Endothelial cell of umbilical vein (primary cell): ENCODE data around the gene SLC19A1. TPM values are rescaled to one million over a fixed set of nuclear protein-coding genes. Genes with fewer than 3 reads are reported as not detected.
"Not testable (repeated sequence)": the region's sequence is repeated elsewhere in the genome, so short reads cannot be mapped to it uniquely, and the experiment has no call there.

Experiments
- BruUV-seq: library from RNA; stranded (reverse); fragments of 400-500 nt; replicated peaks from 2 replicates; lab custom pipeline; 2021; lab: Mats Ljungman, UMichigan
- CTCF ChIA-PET: fragments of 300-600, 350-600 bp; sonication (Branson Sonifier 250); formaldehyde crosslinking; loops from one replicate; lab custom pipeline; 2021; ENCODE audit warnings: antibody characterized with exemption, inconsistent platforms; lab: Charles Lee
- POLR2A ChIA-PET: fragments of 300-600, 350-600 bp; sonication (Branson Sonifier 250); formaldehyde crosslinking; loops from one replicate; lab custom pipeline; 2021; ENCODE audit warnings: antibody characterized with exemption, inconsistent platforms; lab: Charles Lee
- DNase-seq: peaks from one replicate; pipeline ENCODE4 v3.0.0-alpha.2; 2011; ENCODE audit warnings: low read depth, low spot score
- FAIRE-seq: peaks from 2 replicates; lab custom pipeline; 2011; peaks lifted over from hg19 to GRCh38; lab: Jason Lieb, UNC
- H2AFZ ChIP-seq: 2 replicates; pipeline ENCODE4 v1.6.0; 2012; ENCODE audit warnings: low read depth, low read length, control low read depth, inconsistent platforms
- H3K27ac ChIP-seq: 2 replicates; pipeline ENCODE4 v1.5.1; 2011; ENCODE audit warnings: low read depth, mild to moderate bottlenecking, control low read depth, low read length, moderate library complexity; ENCODE audit not compliant: insufficient read depth
- H3K27me3 ChIP-seq, 2 experiments: 2 replicates each; pipeline versions ENCODE4 v1.6.0 to v1.6.1; 2011; ENCODE audit warnings: low read length in 2 of 2, mixed read lengths in 1 of 2; ENCODE audit not compliant: control insufficient read depth in 2 of 2, insufficient read depth in 2 of 2
- H3K36me3 ChIP-seq, 2 experiments: 2 replicates in 1 of 2; 3 replicates in 1 of 2; pipeline ENCODE4 v1.5.1; 2011; ENCODE audit warnings: low read length in 2 of 2, mild to moderate bottlenecking in 1 of 2, moderate library complexity in 1 of 2; ENCODE audit not compliant: control insufficient read depth in 2 of 2, insufficient read depth in 2 of 2; ENCODE audit errors: extremely low read depth in 1 of 2
- H3K4me1 ChIP-seq: 3 replicates; pipeline ENCODE4 v1.5.1; 2011; ENCODE audit warnings: mild to moderate bottlenecking, low read length; ENCODE audit not compliant: control insufficient read depth, insufficient read depth; ENCODE audit errors: extremely low read depth
- H3K4me2 ChIP-seq: 2 replicates; pipeline ENCODE4 v1.6.1; 2011; ENCODE audit warnings: low read length, control low read depth, mixed read lengths; ENCODE audit not compliant: insufficient read depth
- H3K4me3 ChIP-seq, 3 experiments: fragments of 200-600 bp in 1 of 3; sonication (generic), shearing (Covaris generic) in 1 of 3; replicated peaks in 1 of 3; 2 replicates each; pipeline ENCODE4 v1.5.1; 2011 to 2016; ENCODE audit warnings: control low read depth in 3 of 3, low read length in 3 of 3, mild to moderate bottlenecking in 2 of 3, inconsistent platforms in 1 of 3, low read depth in 1 of 3, moderate library complexity in 1 of 3; ENCODE audit not compliant: insufficient read depth in 1 of 3
- H3K79me2 ChIP-seq: 2 replicates; pipeline ENCODE4 v1.6.0; 2012; ENCODE audit warnings: low read length, inconsistent platforms; ENCODE audit not compliant: control insufficient read depth, insufficient read depth
- H3K9ac ChIP-seq: replicated peaks from 2 replicates; pipeline ENCODE3; 2011; ENCODE audit warnings: low read length, control low read depth; ENCODE audit not compliant: insufficient read depth; ENCODE audit errors: extremely low read depth
- H3K9me1 ChIP-seq: replicated peaks from 3 replicates; pipeline ENCODE4 v1.6.0; 2011; ENCODE audit warnings: mild to moderate bottlenecking, low read length; ENCODE audit not compliant: control insufficient read depth, insufficient read depth; ENCODE audit errors: extremely low read depth
- H3K9me3 ChIP-seq: replicated peaks from 2 replicates; pipeline ENCODE4 v1.5.1; 2012; ENCODE audit warnings: low read length, inconsistent platforms; ENCODE audit not compliant: control insufficient read depth, insufficient read depth
- H4K20me1 ChIP-seq: replicated peaks from 2 replicates; pipeline ENCODE3; 2011; ENCODE audit warnings: mild to moderate bottlenecking, low read length; ENCODE audit not compliant: control insufficient read depth, insufficient read depth; ENCODE audit errors: extremely low read depth
- EZH2 ChIP-seq: IDR thresholded peaks from 2 replicates; pipeline ENCODE4 v1.6.1; 2012; ENCODE audit warnings: borderline replicate concordance, low read depth, mild to moderate bottlenecking, moderate library complexity, low read length, inconsistent platforms; ENCODE audit not compliant: severe bottlenecking
- FOS ChIP-seq: IDR thresholded peaks from 2 replicates; pipeline ENCODE4 v1.6.1; 2011; ENCODE audit warnings: mild to moderate bottlenecking, low read length, moderate library complexity, borderline replicate concordance; ENCODE audit not compliant: insufficient read depth
- GATA2 ChIP-seq: IDR thresholded peaks from 2 replicates; pipeline ENCODE4 v1.7.0; 2011; ENCODE audit warnings: low read depth, mild to moderate bottlenecking, moderate library complexity, mixed read lengths, low read length; ENCODE audit not compliant: insufficient read length, insufficient read depth
- JUN ChIP-seq: IDR thresholded peaks from 2 replicates; pipeline ENCODE4 v1.6.1; 2011; ENCODE audit warnings: borderline replicate concordance, low read depth; ENCODE audit not compliant: insufficient read length, insufficient read depth
- MYC ChIP-seq: IDR thresholded peaks from one replicate; pipeline ENCODE4 v1.6.1; 2011; ENCODE audit warnings: mild to moderate bottlenecking, low read depth, low read length
- POLR2A ChIP-seq: IDR thresholded peaks from 2 replicates; pipeline ENCODE4 v1.6.1; 2012; ENCODE audit warnings: low read depth, mild to moderate bottlenecking, control low read depth, low read length
- POLR2AphosphoS5 ChIP-seq: IDR thresholded peaks from 2 replicates; pipeline ENCODE4 v1.6.1; 2012; ENCODE audit warnings: low read depth, mild to moderate bottlenecking, control low read depth, low read length, moderate library complexity; ENCODE audit not compliant: insufficient read depth
- dilution Hi-C: fragments of 300-500 bp; cut with MboI; formaldehyde crosslinking; loops from one replicate; pipeline ENCODE4 v1.15.0; 2019; ENCODE audit warnings: low sequenced_read_pairs; ENCODE audit not compliant: extremely low pct_ligation_motif_present
- intact Hi-C: fragments of 100-400 bp; cut with micrococcal nuclease; formaldehyde crosslinking; loops from one replicate; pipeline ENCODE4 v1.10.0; 2022
- polyA plus RNA-seq, 4 experiments: library from polyadenylated mRNA; depleted of rRNA in 3 of 4; stranded (reverse) in 3 of 4; unstranded in 1 of 4; fragments of >200 nt; gene quantifications; 2 replicates each; pipeline versions ENCODE4 v1.2.1 to v1.2.3, GENCODE V29; 2011 to 2012; ENCODE audit warnings: missing spikeins in 1 of 4
- total RNA-seq: library from RNA; stranded (reverse); gene quantifications from 2 replicates; pipeline ENCODE4 v1.2.3, GENCODE V29; 2021
- TF ChIP-seq, protein P1 (sequence below), 2 donors: IDR thresholded peaks; 1 replicate in 1 of 2; 2 replicates in 1 of 2; pipeline ENCODE4 v1.5.1; 2011; ENCODE audit warnings: low read length in 2 of 2, mild to moderate bottlenecking in 2 of 2, moderate library complexity in 2 of 2, control low read depth in 1 of 2, inconsistent platforms in 1 of 2, low read depth in 1 of 2; ENCODE audit not compliant: insufficient read depth in 1 of 2; ENCODE audit errors: extremely low read depth in 1 of 2
- TF ChIP-seq, protein P2 (sequence below): IDR thresholded peaks from 2 replicates; pipeline ENCODE4 v1.6.1; 2011; ENCODE audit not compliant: insufficient read depth, insufficient read length

The SLC19A1 gene
- total and polyA plus RNA-seq, 2 donors (not counting 3 experiments of a cell fraction or from before 2014, with no cell fraction given): 36.3 to 54.6 TPM

DNA sequence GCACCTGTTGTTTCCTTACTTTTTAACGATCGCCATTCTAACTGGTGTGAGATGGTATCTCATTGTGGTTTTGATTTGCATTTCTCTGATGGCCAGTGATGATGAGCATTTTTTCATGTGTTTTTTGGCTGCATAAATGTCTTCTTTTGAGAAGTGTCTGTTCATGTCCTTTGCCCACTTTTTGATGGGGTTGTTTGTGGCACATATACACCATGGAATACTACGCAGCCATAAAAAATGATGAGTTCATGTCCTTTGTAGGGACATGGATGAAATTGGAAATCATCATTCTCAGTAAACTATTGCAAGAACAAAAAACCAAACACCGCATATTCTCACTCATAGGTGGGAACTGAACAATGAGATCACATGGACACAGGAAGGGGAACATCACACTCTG is 39.0 kb downstream of the SLC19A1 start:
- H3K4me2 ChIP-seq, FAIRE-seq, H3K9ac ChIP-seq, intact Hi-C loops, H4K20me1 ChIP-seq, H3K27me3 ChIP-seq, BruUV-seq, DNase-seq, H3K4me1 ChIP-seq, dilution Hi-C loops, H3K79me2 ChIP-seq, H3K27ac ChIP-seq, POLR2A ChIA-PET, H2AFZ ChIP-seq, H3K4me3 ChIP-seq, H3K9me3 ChIP-seq, CTCF ChIA-PET, H3K9me1 ChIP-seq, H3K36me3 ChIP-seq: not testable (repeated sequence)

DNA sequence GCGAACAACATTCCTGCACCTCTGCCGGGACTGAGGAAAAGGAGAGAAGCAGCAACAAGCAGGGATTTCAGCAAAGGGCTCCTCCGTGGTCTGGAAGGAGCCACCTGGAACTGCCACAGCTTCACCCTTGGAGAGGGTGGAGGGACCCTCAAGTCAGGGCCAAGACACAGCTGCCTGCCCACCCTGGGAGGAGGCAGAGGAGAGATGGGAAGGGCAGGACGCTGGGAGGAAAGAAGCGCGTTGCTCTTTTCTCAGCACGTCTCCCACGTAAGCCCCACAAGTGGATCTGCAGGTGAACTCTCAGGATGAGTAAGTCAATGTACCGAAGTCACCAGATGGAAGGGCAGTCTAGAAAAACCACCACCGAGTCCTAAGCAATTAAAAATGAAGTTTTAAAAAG is 39.6 kb downstream of the SLC19A1 start:
- H3K4me2 ChIP-seq: no peak overlapping the region
- ChIA-PET CTCF (no interaction called here), POLR2A (no interaction called here)
- no TSS peak for BruUV-seq
- no peaks in the 10 kb centered on the region for H3K27me3 ChIP-seq
- no peaks in the 10 kb centered on the region for H3K4me1 ChIP-seq
- H3K9me1 ChIP-seq: no peaks in the 10 kb centered on the region
- dilution Hi-C loops (no loop called here), intact Hi-C loops (no loop called here)
- TF ChIP-seq MYC (no peak), POLR2A (no peak), JUN (no peak), FOS (no peak), EZH2 (no peak), GATA2 (no peak), POLR2AphosphoS5 (no peak)
- TF ChIP-seq, protein P1, sequence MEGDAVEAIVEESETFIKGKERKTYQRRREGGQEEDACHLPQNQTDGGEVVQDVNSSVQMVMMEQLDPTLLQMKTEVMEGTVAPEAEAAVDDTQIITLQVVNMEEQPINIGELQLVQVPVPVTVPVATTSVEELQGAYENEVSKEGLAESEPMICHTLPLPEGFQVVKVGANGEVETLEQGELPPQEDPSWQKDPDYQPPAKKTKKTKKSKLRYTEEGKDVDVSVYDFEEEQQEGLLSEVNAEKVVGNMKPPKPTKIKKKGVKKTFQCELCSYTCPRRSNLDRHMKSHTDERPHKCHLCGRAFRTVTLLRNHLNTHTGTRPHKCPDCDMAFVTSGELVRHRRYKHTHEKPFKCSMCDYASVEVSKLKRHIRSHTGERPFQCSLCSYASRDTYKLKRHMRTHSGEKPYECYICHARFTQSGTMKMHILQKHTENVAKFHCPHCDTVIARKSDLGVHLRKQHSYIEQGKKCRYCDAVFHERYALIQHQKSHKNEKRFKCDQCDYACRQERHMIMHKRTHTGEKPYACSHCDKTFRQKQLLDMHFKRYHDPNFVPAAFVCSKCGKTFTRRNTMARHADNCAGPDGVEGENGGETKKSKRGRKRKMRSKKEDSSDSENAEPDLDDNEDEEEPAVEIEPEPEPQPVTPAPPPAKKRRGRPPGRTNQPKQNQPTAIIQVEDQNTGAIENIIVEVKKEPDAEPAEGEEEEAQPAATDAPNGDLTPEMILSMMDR (IDR thresholded peaks at IDR 0.05; ENCODE audit: extremely low read depth in 1 of 2, insufficient read depth in 1 of 2, low read depth in 1 of 2, low read length in 2 of 2): no peak
- TF ChIP-seq, protein P2, sequence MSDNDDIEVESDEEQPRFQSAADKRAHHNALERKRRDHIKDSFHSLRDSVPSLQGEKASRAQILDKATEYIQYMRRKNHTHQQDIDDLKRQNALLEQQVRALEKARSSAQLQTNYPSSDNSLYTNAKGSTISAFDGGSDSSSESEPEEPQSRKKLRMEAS: no peak
- no peak overlapping the region for H3K9ac ChIP-seq
- H3K36me3 ChIP-seq: peaks cover 2 to 14% of the 10 kb centered on the region in 2 experiments
- H3K27ac ChIP-seq: no peak overlapping the region
- DNase-seq (no peak), FAIRE-seq (no peak)
- H2AFZ ChIP-seq: no peak overlapping the region
- no peak overlapping the region for H3K4me3 ChIP-seq
- H3K9me3 ChIP-seq: no peaks in the 10 kb centered on the region
- H3K79me2 ChIP-seq: no peaks in the 10 kb centered on the region
- H4K20me1 ChIP-seq: no peaks in the 10 kb centered on the region
